Measurements from ENCODE around the gene MLLT3. TPM values are rescaled to one million over a fixed set of nuclear protein-coding genes. Genes with fewer than 3 reads are reported as not detected.

The MLLT3 gene
- total RNA-seq, 4 donors from 2014 or later = 10.2 to 15.3 (median 14.5) TPM

DNA sequence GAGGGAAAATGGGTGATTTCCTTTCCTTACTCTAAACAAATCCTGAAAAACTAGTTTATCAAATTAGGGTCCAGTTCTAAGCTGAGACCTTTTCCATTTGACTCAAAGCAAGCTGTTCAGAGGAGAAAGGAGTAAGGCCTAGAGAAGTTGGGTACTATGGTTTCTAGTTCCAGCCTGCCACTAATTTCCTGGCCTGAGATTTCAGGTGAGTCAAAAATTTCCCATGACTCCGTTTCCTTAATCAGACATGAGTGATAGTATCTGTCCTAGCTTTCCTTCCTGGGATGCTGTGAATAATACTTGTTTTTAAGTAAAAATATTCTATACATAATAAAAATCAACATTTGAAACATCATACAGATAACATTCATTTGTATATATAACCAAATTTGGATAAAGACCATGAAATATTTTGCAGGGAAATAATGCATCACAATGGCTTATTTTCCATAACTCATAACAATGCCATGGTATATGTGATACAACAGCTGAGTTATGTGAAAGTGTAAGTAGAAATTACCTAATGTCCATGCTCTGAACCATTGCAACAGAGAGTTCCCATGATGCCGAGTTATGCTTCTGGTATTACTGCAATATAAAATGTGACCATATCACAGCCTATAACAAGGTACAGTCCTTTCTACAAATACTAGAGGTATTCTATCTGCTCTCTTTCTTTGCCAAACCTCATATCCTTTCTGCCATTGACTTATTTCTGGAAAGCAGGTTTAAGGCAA is 142.7 kb downstream of the MLLT3 start:
- WGBS, 2 donors = 94 to 95% methylated on average over 2 of the region's 2 CpGs
- H3K4me3 ChIP-seq = no peak overlapping the region
- H3K36me3 ChIP-seq = no peaks in the 10 kb centered on the region
- no peaks in the 10 kb centered on the region for H3K9me3 ChIP-seq
- peaks cover 0 to 33% (median 0%) of the 10 kb centered on the region in 4 donors for H3K4me1 ChIP-seq
- TF ChIP-seq POLR2A (IDR thresholded peaks at IDR 0.05) (no peak), EP300 (IDR thresholded peaks at IDR 0.05) (no peak)
- TF ChIP-seq, protein P1, sequence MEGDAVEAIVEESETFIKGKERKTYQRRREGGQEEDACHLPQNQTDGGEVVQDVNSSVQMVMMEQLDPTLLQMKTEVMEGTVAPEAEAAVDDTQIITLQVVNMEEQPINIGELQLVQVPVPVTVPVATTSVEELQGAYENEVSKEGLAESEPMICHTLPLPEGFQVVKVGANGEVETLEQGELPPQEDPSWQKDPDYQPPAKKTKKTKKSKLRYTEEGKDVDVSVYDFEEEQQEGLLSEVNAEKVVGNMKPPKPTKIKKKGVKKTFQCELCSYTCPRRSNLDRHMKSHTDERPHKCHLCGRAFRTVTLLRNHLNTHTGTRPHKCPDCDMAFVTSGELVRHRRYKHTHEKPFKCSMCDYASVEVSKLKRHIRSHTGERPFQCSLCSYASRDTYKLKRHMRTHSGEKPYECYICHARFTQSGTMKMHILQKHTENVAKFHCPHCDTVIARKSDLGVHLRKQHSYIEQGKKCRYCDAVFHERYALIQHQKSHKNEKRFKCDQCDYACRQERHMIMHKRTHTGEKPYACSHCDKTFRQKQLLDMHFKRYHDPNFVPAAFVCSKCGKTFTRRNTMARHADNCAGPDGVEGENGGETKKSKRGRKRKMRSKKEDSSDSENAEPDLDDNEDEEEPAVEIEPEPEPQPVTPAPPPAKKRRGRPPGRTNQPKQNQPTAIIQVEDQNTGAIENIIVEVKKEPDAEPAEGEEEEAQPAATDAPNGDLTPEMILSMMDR (IDR thresholded peaks at IDR 0.05) = no peak
- no peak for DNase-seq (ENCODE audit: low spot score in 2 of 2)
- H3K27ac ChIP-seq = no peak overlapping the region
- H3K27me3 ChIP-seq = no peaks in the 10 kb centered on the region

DNA sequence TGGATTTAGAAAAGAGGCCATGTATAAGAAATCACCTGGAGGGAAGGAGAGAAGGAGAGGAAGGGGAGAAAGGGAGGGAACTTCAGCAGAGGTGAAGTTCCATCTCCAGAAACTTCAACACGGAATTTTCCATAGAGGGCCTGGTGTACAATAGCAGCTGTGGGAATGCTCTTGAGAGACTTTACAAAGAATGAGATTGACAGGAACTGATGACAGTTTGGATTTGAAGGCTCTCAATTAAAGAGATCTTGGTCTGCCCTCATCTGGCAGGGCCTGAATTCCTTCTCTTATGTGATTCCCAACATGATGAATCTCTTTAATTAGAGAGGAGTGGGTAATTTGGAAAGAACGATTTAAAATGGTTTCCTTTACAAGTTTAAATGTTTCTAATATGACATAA is 143.5 kb downstream of the MLLT3 start:
- no peak overlapping the region for H3K4me3 ChIP-seq
- H3K27me3 ChIP-seq = no peaks in the 10 kb centered on the region
- TF ChIP-seq, protein P1 (IDR thresholded peaks at IDR 0.05) = no peak
- TF ChIP-seq POLR2A (IDR thresholded peaks at IDR 0.05) = no peak
- no peak for TF ChIP-seq EP300 (IDR thresholded peaks at IDR 0.05)
- DNase-seq (ENCODE audit: low spot score in 2 of 2) = no peak
- 48 to 54% methylated on average over 2 of the region's 2 CpGs for WGBS, 2 donors
- peaks cover 0 to 41% (median 0%) of the 10 kb centered on the region in 4 donors for H3K4me1 ChIP-seq
- H3K27ac ChIP-seq = no peak overlapping the region
- no peaks in the 10 kb centered on the region for H3K9me3 ChIP-seq
- H3K36me3 ChIP-seq = no peaks in the 10 kb centered on the region

DNA sequence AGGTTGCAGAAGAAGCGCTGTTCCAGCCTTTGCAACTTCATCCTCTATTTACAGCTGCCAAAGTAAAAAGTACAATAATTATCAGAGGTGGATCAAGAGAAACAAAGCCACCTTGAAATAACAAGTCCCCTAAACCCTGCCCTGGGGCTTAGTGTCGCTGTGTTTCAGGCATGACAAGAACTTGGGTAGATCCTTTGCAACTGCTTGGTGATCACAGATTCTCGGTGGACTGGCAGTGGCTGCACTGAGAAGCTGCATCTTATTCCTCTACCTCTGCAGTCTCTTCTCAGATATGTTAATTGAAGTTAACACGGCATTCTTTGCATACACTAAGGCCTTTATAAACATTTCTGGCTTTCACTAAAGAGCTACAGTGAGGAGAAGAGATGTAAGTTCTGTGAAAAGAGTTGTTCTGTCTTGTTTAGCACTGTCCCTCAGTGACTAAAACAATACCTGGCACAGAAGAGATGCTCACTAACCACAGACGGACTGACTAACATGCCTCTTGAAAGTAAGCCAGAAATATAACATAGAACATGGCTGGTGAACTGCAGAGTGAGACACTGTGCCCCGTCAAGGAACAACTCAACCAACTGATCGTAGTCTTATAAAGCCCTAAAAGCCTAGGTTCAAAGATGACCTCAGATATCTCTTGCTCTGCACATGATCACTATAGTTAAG is 144.2 kb downstream of the MLLT3 start:
- Histone ChIP-seq H3K9me3 (no peaks in the 10 kb centered on the region), H3K27me3 (no peaks in the 10 kb centered on the region), H3K4me3 (no peak overlapping the region), H3K27ac (no peak overlapping the region), H3K36me3 (no peaks in the 10 kb centered on the region), H3K4me1 (peaks cover 0 to 48% (median 0%) of the 10 kb centered on the region in 4 donors)
- WGBS, 2 donors = 82 to 88% methylated on average over 7 of the region's 7 CpGs
- no peak for DNase-seq (ENCODE audit: low spot score in 2 of 2)
- TF ChIP-seq EP300 (IDR thresholded peaks at IDR 0.05) (no peak), POLR2A (IDR thresholded peaks at IDR 0.05) (no peak)
- TF ChIP-seq, protein P1 (IDR thresholded peaks at IDR 0.05) = no peak

DNA sequence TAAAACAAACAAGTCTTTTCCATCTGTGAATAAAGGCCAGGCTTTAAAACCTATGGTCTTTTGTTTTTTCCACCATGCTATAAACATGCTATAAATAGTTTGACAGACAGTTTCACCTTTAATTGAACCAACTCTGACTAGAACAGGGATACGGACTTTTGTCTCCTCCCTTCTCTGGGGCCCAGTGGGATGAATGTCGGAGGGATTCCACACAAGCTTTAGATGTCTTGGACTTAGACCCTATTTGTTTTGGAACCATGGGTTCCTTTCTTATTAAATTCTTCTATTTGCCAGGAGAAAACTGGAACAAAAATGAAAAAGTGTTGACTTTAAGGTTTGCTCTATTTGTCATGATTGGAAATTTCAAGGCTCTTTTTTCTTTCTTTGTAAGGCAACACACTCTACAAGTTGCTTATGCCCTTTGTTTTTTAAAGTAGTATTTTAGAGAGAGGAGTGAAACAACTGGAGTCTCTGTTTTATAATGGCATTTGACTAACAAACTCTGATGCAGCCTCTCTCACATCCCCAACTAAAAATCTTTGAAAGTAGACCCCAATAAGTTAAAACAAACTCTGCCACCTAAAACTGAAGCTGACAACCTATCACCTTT is 145.3 kb downstream of the MLLT3 start:
- H3K27me3 ChIP-seq = no peaks in the 10 kb centered on the region
- H3K27ac ChIP-seq = peak overlapping the region in 1 of 4 donors; percentile 1
- H3K36me3 ChIP-seq = no peaks in the 10 kb centered on the region
- no peak overlapping the region for H3K4me3 ChIP-seq
- no peaks in the 10 kb centered on the region for H3K9me3 ChIP-seq
- no peak for TF ChIP-seq EP300 (IDR thresholded peaks at IDR 0.05)
- no peak for TF ChIP-seq POLR2A (IDR thresholded peaks at IDR 0.05)
- TF ChIP-seq, protein P1 (IDR thresholded peaks at IDR 0.05) = no peak
- 22 to 28% methylated on average over 2 of the region's 2 CpGs for WGBS, 2 donors
- no peak for DNase-seq (ENCODE audit: low spot score in 2 of 2)
- H3K4me1 ChIP-seq = peaks cover 0 to 57% (median 0%) of the 10 kb centered on the region in 4 donors

DNA sequence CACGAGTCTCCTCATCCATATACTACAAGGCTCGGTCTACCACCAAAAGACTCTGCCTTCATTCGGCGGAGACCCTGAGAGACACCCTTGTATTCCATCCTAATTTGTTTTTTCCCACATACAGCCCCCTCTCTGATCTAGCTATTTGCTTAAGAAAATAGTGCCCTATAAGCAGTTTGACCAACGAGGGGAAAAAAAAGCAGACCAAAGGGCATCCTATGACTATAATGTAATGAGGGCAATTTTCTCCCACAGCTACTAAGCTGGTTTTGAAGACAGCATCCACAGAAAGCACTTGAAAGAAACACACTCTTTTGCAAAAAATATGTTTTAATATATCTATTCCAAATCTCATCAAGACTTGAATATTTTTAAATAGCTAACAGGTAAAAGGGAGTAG is 147.8 kb downstream of the MLLT3 start:
- WGBS, 2 donors = 86 to 88% methylated on average over 5 of the region's 5 CpGs
- H3K27me3 ChIP-seq = no peaks in the 10 kb centered on the region
- no peak overlapping the region for H3K27ac ChIP-seq
- H3K9me3 ChIP-seq = no peaks in the 10 kb centered on the region
- peaks cover 0 to 57% (median 0%) of the 10 kb centered on the region in 4 donors for H3K4me1 ChIP-seq
- no peak for DNase-seq (ENCODE audit: low spot score in 2 of 2)
- no peak overlapping the region for H3K4me3 ChIP-seq
- no peaks in the 10 kb centered on the region for H3K36me3 ChIP-seq
- TF ChIP-seq, protein P1 (IDR thresholded peaks at IDR 0.05) = no peak
- no peak for TF ChIP-seq POLR2A (IDR thresholded peaks at IDR 0.05)
- no peak for TF ChIP-seq EP300 (IDR thresholded peaks at IDR 0.05)
